Epidermal melanocyte (primary cell): ENCODE results near the gene LRRC42.
"Not testable (repeated sequence)": the region's sequence is repeated elsewhere in the genome, so short reads cannot be mapped to it uniquely, and the experiment has no call there.

Experiments
- DNase-seq: peaks from one replicate; pipeline ENCODE4 v3.0.0; 2011; ENCODE audit warnings: low spot score; ENCODE audit not compliant: insufficient read length

Gene LRRC42

DNA sequence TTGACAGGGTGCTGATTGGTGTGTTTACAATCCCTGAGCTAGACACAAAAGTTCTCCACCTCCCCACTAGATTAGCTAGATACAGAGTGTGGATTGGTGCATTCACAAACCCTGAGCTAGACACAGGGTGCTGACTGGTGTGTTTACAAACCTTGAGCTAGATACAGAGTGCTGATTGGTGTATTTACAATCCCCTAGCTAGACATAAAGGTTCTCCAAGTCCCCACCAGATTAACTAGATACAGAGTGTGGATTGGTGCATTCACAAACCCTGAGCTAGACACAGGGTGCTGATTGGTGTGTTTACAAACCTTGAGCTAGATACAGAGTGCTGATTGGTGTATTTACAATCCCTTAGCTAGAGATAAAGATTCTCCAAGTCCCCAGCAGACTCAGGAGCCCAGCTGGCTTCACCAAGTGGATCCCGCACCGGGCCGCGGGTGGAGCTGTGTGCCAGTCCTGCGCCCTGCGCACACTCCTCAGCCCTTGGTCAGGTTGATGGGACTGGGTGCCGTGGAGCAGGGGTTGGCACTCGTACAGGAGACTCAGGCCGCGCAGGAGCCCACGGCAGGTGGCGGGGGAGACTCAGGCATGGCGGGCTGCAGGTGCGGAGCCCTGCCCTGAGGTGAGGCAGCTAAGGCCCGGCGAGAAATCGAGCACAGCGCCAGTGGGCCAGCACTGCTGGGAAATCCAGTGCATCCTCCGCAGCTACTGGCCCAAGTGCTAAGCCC is 57.8 kb downstream of the LRRC42 start:
- DNase-seq, result not testable (repeated sequence)

DNA sequence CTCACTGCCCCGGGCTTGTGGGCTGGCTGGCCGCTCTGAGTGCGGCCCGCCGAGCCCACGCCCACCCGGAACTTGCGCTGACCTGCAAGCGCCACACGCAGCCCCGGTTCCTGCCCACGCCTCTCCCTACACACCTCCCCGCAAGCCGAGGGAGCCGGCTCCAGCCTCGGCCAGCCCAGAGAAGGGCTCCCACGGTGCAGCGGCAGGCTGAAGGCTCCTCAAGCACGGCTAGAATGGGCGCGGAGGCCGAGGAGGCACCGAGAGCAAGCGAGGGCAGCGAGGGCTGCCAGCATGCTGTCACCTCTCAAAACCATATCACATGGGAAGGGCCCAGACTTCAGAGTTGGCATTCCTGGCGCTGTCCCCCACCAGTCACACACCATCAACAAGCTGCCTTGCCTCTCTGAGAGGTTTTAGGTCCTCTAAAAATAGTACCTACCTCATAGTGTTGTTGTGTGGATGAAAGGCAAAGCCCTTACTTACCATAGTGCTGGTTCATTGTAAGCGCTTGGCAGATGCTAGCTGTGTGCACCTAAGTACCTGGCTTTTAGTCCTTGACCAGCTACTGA is 58.4 kb downstream of the LRRC42 start:
- no peak for DNase-seq

- no peak for DNase-seq
These were observed 60.4 kb downstream of the LRRC42 start for GRCh38 chr1:54006508-54006907.

DNA sequence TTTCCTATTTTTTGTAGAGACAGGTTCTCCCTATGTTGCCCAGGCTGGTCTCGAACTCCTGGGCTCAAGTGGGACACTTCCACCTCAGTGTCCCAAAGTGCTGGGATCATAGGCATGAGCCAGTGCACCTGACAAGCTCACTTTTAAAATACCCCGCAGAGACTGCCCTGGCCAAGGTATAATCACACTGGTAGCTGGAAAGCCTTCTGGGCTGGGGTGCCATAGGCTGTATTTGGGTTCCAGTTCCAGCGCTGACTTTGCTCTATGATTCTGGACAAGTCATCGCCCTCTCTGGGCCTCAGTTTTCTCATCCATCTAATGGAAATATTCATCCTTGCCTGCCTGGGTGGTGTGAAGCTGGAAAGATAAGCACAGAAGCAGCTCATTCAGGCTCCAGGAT is 61.5 kb downstream of the LRRC42 start:
- no peak for DNase-seq

DNA sequence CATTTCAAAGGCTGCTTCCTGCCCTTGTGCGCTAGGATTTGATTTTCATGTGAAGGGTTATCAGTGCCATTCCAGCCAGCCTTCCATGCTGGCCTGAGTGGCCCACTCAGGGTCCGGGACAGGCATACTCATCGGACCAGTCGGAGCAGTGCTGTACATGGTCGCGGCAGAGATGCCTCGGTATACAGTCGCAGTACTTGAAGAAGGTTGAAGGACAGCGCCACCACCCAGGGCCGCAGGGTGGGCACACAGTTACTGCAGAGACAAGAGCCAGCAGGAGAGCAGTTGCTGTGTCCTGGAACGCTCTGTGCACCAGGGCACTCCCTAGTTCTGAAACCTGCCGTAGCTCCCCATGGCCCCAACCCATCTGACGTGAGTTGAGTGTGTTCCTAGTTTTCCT is 62.7 kb downstream of the LRRC42 start:
- no peak for DNase-seq

DNA sequence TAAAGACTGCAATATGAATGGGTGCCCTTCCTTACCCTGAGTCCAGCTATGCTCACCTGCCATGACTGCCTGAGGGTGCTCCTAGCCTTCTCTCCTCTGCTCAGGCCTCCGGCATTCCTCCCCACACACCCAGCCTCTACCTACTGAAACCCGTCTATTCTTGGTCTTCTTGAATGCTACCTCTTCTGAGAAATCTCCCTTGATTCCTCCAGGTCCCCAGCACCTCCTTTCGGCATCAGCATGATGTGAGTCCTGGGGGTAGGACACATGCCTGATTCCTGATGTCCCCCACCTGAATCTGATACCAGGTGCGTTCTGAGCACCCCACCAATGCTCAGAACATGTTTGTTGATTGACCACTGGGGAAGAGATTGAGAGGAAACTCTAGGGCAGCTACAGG is 63.3 kb downstream of the LRRC42 start:
- DNase-seq, result no peak

DNA sequence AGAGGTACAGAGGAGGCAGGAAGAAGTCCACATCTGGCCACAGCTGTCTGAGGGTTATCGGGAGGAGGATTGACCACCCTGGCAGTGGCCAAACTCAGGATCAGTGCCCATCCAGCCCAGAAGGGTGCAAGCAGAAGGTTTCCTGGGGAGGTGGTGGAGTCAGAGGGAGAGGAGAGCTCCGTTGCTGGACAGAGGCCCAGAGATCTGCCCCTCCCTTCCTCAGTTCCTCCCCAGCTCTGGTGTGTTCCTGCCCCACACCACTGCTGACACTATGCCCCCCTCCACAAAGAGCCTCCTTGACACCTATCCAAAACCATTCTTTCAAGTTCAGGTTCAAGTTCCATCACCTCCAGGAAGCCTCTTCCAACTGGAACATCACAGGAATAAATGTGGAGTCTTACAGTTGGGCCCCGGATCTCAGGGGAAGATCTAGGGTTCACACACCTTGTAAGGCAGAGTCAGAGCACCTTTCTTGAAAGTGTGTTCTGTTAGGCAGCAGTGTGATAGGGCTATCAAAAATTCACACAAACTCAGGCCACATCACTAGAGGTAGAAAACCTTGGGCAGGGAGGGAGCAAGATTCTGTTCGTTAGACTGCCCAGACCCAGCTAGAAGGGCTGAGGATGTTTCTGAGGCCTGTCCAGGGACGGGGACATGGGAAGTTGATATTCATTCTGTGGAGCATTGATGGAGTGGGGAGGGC is 64.4 kb downstream of the LRRC42 start:
- DNase-seq, result no peak

GRCh38 chr1:54011316-54012007 is 65.3 kb downstream of the LRRC42 start:
- no peak for DNase-seq

DNA sequence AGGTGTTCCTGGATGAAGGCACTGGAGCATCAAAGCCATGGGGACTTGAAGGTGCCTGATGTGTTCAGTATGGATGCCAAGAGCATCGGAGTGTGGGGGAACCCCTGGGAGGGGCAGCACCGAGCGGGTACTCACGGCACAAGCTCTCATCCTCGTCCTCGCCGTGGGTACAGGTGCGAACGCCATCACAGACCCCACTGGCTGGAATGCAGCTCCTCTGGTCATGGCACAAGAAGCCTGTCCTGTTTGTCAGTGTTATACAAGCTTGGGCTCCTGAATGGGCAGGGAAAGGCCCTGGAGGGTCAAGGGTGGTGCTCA is 65.8 kb downstream of the LRRC42 start:
- no peak for DNase-seq

DNA sequence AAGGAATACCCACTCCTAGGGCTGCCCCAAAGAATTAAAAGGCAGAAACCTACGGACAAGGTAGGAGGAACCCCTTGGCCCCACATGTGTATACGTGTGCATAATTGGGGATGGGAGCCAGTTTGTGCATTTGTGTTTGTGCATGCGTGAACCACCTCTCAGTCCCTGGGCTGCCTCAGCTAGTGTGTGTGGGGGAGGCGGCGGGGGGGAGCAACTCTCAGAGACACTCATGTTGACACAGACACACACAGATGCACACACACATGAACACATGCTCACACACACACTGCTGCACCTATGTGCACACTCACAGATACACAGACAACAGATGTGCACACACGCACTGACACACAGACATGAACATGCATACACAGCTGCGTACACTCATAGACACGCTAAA is 66.7 kb downstream of the LRRC42 start:
- DNase-seq, result no peak

GRCh38 chr1:54013393-54014008 is 67.4 kb downstream of the LRRC42 start:
- no peak for DNase-seq

DNA sequence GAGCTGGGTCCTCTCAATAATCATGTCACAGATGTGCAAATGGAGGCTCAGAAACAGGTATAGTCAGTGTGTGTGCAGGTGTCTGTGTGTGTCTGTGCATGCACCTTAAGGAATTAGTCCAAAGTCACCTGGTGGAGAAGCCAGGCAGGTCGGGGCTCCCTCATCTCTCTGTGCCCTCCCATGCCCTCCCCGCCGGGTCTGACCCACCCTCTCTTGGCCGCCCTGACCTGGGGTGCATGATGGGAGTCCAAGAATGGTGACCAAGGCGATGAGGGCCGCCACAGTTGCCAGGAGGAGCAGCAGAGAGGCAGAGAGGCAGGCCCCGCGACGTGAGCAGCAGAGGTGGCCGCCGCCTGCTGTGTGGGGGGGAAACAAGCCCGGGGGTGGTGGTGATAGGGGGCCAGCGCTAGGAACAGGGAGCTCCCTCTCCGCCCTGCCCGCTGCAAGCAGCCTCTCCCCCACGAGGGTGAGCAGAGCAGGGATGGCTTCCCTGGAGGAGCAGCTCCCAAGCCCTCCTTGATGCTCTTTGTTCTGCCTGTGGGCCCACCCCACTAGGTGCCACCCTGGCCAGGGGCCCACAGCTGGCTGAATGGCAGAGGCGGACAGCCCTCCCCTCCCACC is 68.0 kb downstream of the LRRC42 start:
- no peak for DNase-seq

DNA sequence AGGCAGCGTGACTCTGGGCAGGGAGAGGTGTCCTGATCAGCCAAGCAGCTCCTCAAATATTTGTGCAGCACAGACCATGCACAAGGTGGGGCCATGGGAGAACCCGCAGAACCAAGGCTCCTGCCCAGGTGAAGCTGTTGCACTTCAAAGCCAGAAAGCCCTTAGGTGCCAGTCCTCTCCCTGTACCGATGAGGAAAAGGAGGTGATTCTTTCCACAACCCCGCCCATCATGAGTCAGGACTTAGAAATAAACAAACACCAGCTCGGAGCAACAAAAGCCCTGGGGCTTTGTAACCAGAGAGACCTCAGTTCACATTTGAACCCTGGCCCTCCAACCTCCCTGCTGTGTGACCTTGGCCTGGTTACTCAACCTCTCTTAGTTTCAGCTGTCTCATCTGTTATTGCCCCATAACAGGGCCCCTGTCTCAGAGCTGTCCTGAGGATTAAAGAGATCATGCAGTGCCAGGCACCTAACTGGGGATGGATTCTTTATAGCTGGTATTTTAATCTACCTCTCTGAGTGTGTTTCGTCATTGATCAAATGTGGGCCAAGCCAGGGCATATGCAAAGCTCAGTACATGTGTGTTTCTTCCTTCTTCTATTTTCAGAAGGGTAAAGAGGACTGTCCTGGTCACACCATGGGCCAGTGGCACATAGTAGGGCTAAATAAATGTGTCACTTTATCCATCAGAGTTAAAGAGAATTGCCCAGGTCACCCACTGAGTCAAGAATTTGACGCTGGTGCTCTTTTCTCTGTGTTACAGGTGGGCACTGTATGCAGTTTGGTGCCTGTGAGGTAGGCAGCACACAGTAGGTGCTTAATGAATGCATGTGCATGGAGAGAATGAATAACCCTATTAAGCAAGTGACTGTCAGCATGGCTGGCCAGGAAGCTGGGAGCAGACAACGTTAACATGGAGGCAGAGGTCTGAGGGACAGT is 70.5 kb downstream of the LRRC42 start:
- no peak for DNase-seq
